ENCODE results near the gene PRKCSH. TPM values are rescaled to one million over a fixed set of nuclear protein-coding genes. Genes with fewer than 3 reads are reported as not detected.
"Not testable (repeated sequence)": the region's sequence is repeated elsewhere in the genome, so short reads cannot be mapped to it uniquely, and the experiment has no call there.

The PRKCSH gene
- total RNA-seq, 4 donors from 2014 or later: 81.0 to 141 (median 98.7) TPM

GRCh38 chr19:11423791-11424181, 11.6 kb upstream of the PRKCSH start:
- 17% methylated on average over 16 of the region's 22 CpGs for WGBS
- H3K27me3 ChIP-seq: peaks cover 0 to 55% (median 45%) of the 10 kb centered on the region in 4 donors
- no peak overlapping the region for H3K27ac ChIP-seq (replicated peaks in 1 of 4)
- H3K9me3 ChIP-seq: no peaks in the 10 kb centered on the region
- peaks cover 32 to 50% (median 43%) of the 10 kb centered on the region in 4 donors for H3K4me1 ChIP-seq
- no peak overlapping the region for H3K4me3 ChIP-seq
- intact Hi-C loops (cut with DNase I): no loop called here
- no peaks in the 10 kb centered on the region for H3K36me3 ChIP-seq
- TF ChIP-seq EP300 (IDR thresholded peaks at IDR 0.05): no peak
- no peak for TF ChIP-seq POLR2A (IDR thresholded peaks at IDR 0.05; ENCODE audit: low read depth)
- no peak for DNase-seq (ENCODE audit: extremely low spot score)

GRCh38 chr19:11425719-11426457, 9.5 kb upstream of the PRKCSH start:
- TF ChIP-seq POLR2AphosphoS5 (IDR thresholded peaks at IDR 0.05): no peak
- TF ChIP-seq CTCF (IDR thresholded peaks at IDR 0.05): no peak
- H3K27me3 ChIP-seq: peaks cover 0 to 34% (median 27%) of the 10 kb centered on the region in 4 donors
- intact Hi-C loops (cut with DNase I): no loop called here
- no peak overlapping the region for H3K27ac ChIP-seq (replicated peaks in 1 of 4)
- H3K36me3 ChIP-seq: no peaks in the 10 kb centered on the region
- 87% methylated on average over 27 of the region's 28 CpGs for WGBS
- no peak for DNase-seq (ENCODE audit: extremely low spot score)
- peaks cover 14 to 30% (median 23%) of the 10 kb centered on the region in 4 donors for H3K4me1 ChIP-seq
- H3K4me3 ChIP-seq: no peak overlapping the region
- no peaks in the 10 kb centered on the region for H3K9me3 ChIP-seq

GRCh38 chr19:11426656-11427055, 8.8 kb upstream of the PRKCSH start:
- no peak for DNase-seq (ENCODE audit: extremely low spot score)
- 95% methylated on average over 19 of the region's 19 CpGs for WGBS
- Histone ChIP-seq H3K27me3 (peaks cover 0 to 26% (median 20%) of the 10 kb centered on the region in 4 donors), H3K36me3 (no peaks in the 10 kb centered on the region), H3K9me3 (no peaks in the 10 kb centered on the region), H3K4me1 (peaks cover 8 to 22% (median 15%) of the 10 kb centered on the region in 4 donors), H3K27ac (replicated peaks in 1 of 4) (no peak overlapping the region), H3K4me3 (no peak overlapping the region)
- TF ChIP-seq EP300 (IDR thresholded peaks at IDR 0.05) (no peak), CTCF (IDR thresholded peaks at IDR 0.05) (no peak), POLR2AphosphoS5 (IDR thresholded peaks at IDR 0.05) (no peak), POLR2A (IDR thresholded peaks at IDR 0.05; ENCODE audit: low read depth) (no peak)
- intact Hi-C loops (cut with DNase I): no loop called here

GRCh38 chr19:11433526-11433925, 1.9 kb upstream of the PRKCSH start:
- intact Hi-C loops (cut with DNase I): loop anchor here (10.0 kb wide), 1 partner anchor 71 kb away; the partner anchor contains the start of gene ZNF653

GRCh38 chr19:11434703-11435056, 755 bp upstream of the PRKCSH start:
- intact Hi-C loops (cut with DNase I): loop anchor here (5.0 to 10.0 kb wide), 2 partner anchors 52 to 70 kb away; partner anchors contain the start of genes EPOR and ZNF653
- peak overlapping the region; percentile 70 to 90 (median 76) for H3K4me3 ChIP-seq
- peaks cover 25 to 33% (median 31%) of the 10 kb centered on the region in 4 donors for H3K36me3 ChIP-seq
- peak overlapping the region; percentile 74 to 84 (median 80) for H3K27ac ChIP-seq (replicated peaks in 1 of 4)
- no peak for TF ChIP-seq POLR2AphosphoS5 (IDR thresholded peaks at IDR 0.05)
- TF ChIP-seq CTCF (IDR thresholded peaks at IDR 0.05): no peak
- TF ChIP-seq EP300 (IDR thresholded peaks at IDR 0.05): no peak
- no peak for TF ChIP-seq POLR2A (IDR thresholded peaks at IDR 0.05; ENCODE audit: low read depth)
- DNase-seq (ENCODE audit: extremely low spot score): no peak
- H3K4me1 ChIP-seq: peaks cover 17 to 27% (median 20%) of the 10 kb centered on the region in 4 donors
- H3K9me3 ChIP-seq: no peaks in the 10 kb centered on the region
- WGBS: no CpG with 5 or more reads among the region's 9 CpGs
- no peaks in the 10 kb centered on the region for H3K27me3 ChIP-seq

More at GRCh38 chr19:11433526-11433925, 1.9 kb upstream of the PRKCSH start:
- H3K9me3 ChIP-seq; H3K27ac ChIP-seq (replicated peaks in 1 of 4); H3K27me3 ChIP-seq; H3K4me3 ChIP-seq; DNase-seq (ENCODE audit: extremely low spot score): not testable (repeated sequence)
- peaks cover 18 to 23% (median 22%) of the 10 kb centered on the region in 4 donors for H3K36me3 ChIP-seq
- WGBS: 96% methylated on average over 3 of the region's 3 CpGs
- peaks cover 17 to 27% (median 20%) of the 10 kb centered on the region in 4 donors for H3K4me1 ChIP-seq

Measured in esophagus muscularis mucosa (tissue), 4 donors.